ENCODE data around the gene DDTL. TPM values are rescaled to one million over a fixed set of nuclear protein-coding genes. Genes with fewer than 3 reads are reported as not detected.

The DDTL gene
- polyA plus RNA-seq, 1 of the 3 experiments (the other 2 are of a cell fraction), result 1.6 TPM

DNA sequence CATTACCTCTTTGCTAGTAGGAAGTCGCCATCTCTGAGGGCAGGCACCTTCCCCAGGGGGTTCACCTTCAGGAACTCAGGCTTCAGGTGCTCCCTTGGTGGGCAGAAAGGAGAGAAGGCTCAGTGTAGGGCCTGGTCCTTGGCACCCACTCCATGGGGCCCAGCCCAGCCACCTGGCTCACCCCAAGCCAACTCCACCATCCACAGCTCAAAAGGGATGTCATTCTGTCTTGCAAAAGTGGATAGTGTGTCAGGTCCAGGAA, 41.3 kb downstream of the DDTL start:
- H2AFZ ChIP-seq (ENCODE audit: low read depth), result no peak overlapping the region
- CTCF ChIA-PET, result interaction anchor here (1.1 kb wide), 1 partner anchor 94 kb away, joined by 4 read pairs; no protein-coding TSS in a partner anchor
- no peaks in the 10 kb centered on the region for H3K9me3 ChIP-seq
- WGBS (ENCODE audit: low lambda C conversion rate), result 14% methylated on average over 1 of the region's 1 CpG
- H3K9ac ChIP-seq, result no peak overlapping the region
- peaks cover 17% of the 10 kb centered on the region for H3K79me2 ChIP-seq (ENCODE audit: insufficient read depth)
- H3F3A ChIP-seq (replicated peaks; ENCODE audit: insufficient read depth), result peaks cover 10% of the 10 kb centered on the region
- POLR2A ChIA-PET, result no interaction called here
- no peaks in the 10 kb centered on the region for H3K9me2 ChIP-seq
- TF ChIP-seq GATA2 (CRISPR knock-in tag; IDR thresholded peaks at IDR 0.05) (no peak), YY1 (IDR thresholded peaks at IDR 0.05; ENCODE audit: low read depth) (no peak), EP300 (IDR thresholded peaks at IDR 0.05; ENCODE audit: borderline replicate concordance in 1 of 2, low read depth in 1 of 2, low read length in 1 of 2) (no peak), TCF12 (IDR thresholded peaks at IDR 0.05) (no peak), SIN3A (IDR thresholded peaks at IDR 0.05; ENCODE audit: borderline replicate concordance, low read depth, low read length) (no peak)
- TF ChIP-seq, protein P1, sequence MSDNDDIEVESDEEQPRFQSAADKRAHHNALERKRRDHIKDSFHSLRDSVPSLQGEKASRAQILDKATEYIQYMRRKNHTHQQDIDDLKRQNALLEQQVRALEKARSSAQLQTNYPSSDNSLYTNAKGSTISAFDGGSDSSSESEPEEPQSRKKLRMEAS (IDR thresholded peaks at IDR 0.05; ENCODE audit: low read depth), result no peak
- peaks cover 7 to 8% of the 10 kb centered on the region in 2 experiments; a peak in 3 of 4 replicates for H3K4me1 ChIP-seq (ENCODE audit: control insufficient read depth in 1 of 2, insufficient read depth in 2 of 2, low read depth in 1 of 2, low read length in 1 of 2)
- H3K36me3 ChIP-seq (replicated peaks in 1 of 2; ENCODE audit: control insufficient read depth in 1 of 2, insufficient read depth in 2 of 2, low read length in 1 of 2), result no peaks in the 10 kb centered on the region
- no peak overlapping the region for H3K4me3 ChIP-seq (ENCODE audit: low read depth in 2 of 2, low read length in 1 of 2)
- H4K20me1 ChIP-seq (ENCODE audit: insufficient read depth), result no peaks in the 10 kb centered on the region
- no peak for DNase-seq
- H3K27ac ChIP-seq (ENCODE audit: low read depth in 2 of 2, low read length in 1 of 2), result no peak overlapping the region
- no peak overlapping the region for H3K4me2 ChIP-seq
- no peaks in the 10 kb centered on the region for H3K27me3 ChIP-seq (ENCODE audit: insufficient read depth)

- ChIA-PET POLR2A (no interaction called here), CTCF (interaction anchor here (1.1 kb wide), 2 partner anchors 93 to 314 kb away, joined by 3 to 4 read pairs; no protein-coding TSS in a partner anchor)
- Histone ChIP-seq H3K9ac (no peak overlapping the region), H3F3A (replicated peaks; ENCODE audit: insufficient read depth) (peaks cover 10% of the 10 kb centered on the region), H3K36me3 (replicated peaks in 1 of 2; ENCODE audit: control insufficient read depth in 1 of 2, insufficient read depth in 2 of 2, low read length in 1 of 2) (no peaks in the 10 kb centered on the region), H3K27me3 (ENCODE audit: insufficient read depth) (no peaks in the 10 kb centered on the region), H3K9me2 (no peaks in the 10 kb centered on the region), H4K20me1 (ENCODE audit: insufficient read depth) (no peaks in the 10 kb centered on the region), H2AFZ (ENCODE audit: low read depth) (no peak overlapping the region), H3K9me3 (no peaks in the 10 kb centered on the region), H3K4me3 (ENCODE audit: low read depth in 2 of 2, low read length in 1 of 2) (no peak overlapping the region), H3K27ac (ENCODE audit: low read depth in 2 of 2, low read length in 1 of 2) (no peak overlapping the region), H3K79me2 (ENCODE audit: insufficient read depth) (peaks cover 23% of the 10 kb centered on the region), H3K4me1 (ENCODE audit: control insufficient read depth in 1 of 2, insufficient read depth in 2 of 2, low read depth in 1 of 2, low read length in 1 of 2) (peaks cover 7 to 8% of the 10 kb centered on the region in 2 experiments; a peak in 3 of 4 replicates), H3K4me2 (no peak overlapping the region)
- no peak for TF ChIP-seq POLR2AphosphoS5 (IDR thresholded peaks at IDR 0.05; ENCODE audit: low read depth, low read length)
- DNase-seq, result no peak
- WGBS (ENCODE audit: low lambda C conversion rate), result 67% methylated on average over 6 of the region's 6 CpGs
These were observed 41.9 kb downstream of the DDTL start for GRCh38 chr22:24008381-24009226.

DNA sequence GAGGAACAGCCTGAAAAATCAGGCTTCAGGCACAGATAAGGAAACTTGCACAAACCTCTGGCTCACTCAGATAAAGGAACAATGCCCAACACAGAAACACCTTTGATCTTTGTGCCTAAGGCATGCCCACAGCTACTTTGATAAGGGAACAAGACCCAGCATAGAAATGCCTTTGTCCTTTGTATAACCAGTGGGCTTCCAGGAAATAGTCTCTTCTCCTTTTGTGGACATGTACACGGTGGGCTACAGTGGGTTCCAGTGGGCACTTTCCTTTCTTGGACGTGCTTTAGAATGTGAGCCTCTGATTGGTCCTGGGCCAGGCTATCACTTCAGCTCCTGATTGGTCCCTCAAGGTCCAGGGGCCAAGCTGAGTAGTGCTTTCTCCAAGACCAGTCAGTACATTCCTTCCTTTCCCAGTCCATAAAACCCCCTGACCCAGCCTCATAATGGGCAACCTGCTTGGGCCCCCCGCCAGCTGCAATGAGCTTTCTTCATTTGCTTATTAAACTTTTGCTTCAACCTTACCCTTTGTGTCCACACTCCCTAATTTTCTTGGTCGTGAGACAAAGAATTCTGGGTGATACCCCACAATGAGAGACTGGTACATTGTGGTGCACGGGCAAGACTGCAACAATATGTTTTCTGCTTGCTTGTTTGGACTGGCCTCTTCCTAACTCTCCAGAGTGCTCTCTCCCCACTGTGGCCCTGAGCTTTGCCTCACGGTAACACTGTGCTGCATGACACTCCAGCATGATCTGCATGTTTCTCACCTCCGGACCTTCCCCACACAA, 42.7 kb downstream of the DDTL start:
- Histone ChIP-seq H2AFZ (ENCODE audit: low read depth) (no peak overlapping the region), H3K4me2 (no peak overlapping the region), H3K9me3 (no peaks in the 10 kb centered on the region), H3K79me2 (ENCODE audit: insufficient read depth) (peaks cover 31% of the 10 kb centered on the region), H3K4me1 (ENCODE audit: control insufficient read depth in 1 of 2, insufficient read depth in 2 of 2, low read depth in 1 of 2, low read length in 1 of 2) (peaks cover 7 to 8% of the 10 kb centered on the region in 2 experiments; a peak in 3 of 4 replicates), H3K4me3 (ENCODE audit: low read depth in 2 of 2, low read length in 1 of 2) (no peak overlapping the region), H4K20me1 (ENCODE audit: insufficient read depth) (no peaks in the 10 kb centered on the region), H3K36me3 (replicated peaks in 1 of 2; ENCODE audit: control insufficient read depth in 1 of 2, insufficient read depth in 2 of 2, low read length in 1 of 2) (no peaks in the 10 kb centered on the region), H3K9ac (no peak overlapping the region), H3K9me2 (no peaks in the 10 kb centered on the region), H3K27me3 (ENCODE audit: insufficient read depth) (no peaks in the 10 kb centered on the region), H3F3A (replicated peaks; ENCODE audit: insufficient read depth) (peaks cover 10% of the 10 kb centered on the region), H3K27ac (ENCODE audit: low read depth in 2 of 2, low read length in 1 of 2) (no peak overlapping the region)
- POLR2A ChIA-PET, result interaction anchor here (1.1 kb wide), 1 partner anchor 330 kb away, joined by 3 read pairs; no protein-coding TSS in a partner anchor
- DNase-seq, result no peak
- CTCF ChIA-PET, result interaction anchor here (1.1 kb wide), 1 partner anchor 313 kb away, joined by 3 read pairs; no protein-coding TSS in a partner anchor
- WGBS (ENCODE audit: low lambda C conversion rate), result 88% methylated on average over 7 of the region's 7 CpGs
- TF ChIP-seq IRF3 (IDR thresholded peaks at IDR 0.05; ENCODE audit: low read depth, low read length) (no peak), MEF2A (IDR thresholded peaks at IDR 0.05; ENCODE audit: borderline replicate concordance, low read depth) (no peak), MXI1 (IDR thresholded peaks at IDR 0.05; ENCODE audit: low read depth, low read length) (no peak), ELF1 (IDR thresholded peaks at IDR 0.05) (no peak), FOXM1 (IDR thresholded peaks at IDR 0.05; ENCODE audit: low read depth) (no peak), EZH2phosphoT487 (IDR thresholded peaks at IDR 0.05; ENCODE audit: borderline replicate concordance, low read depth) (no peak), SIN3A (IDR thresholded peaks at IDR 0.05; ENCODE audit: borderline replicate concordance, low read depth, low read length) (no peak), SMC3 (IDR thresholded peaks at IDR 0.05; ENCODE audit: low read depth, low read length) (no peak), NFIC (IDR thresholded peaks at IDR 0.05; ENCODE audit: borderline replicate concordance) (no peak), RFX5 (IDR thresholded peaks at IDR 0.05; ENCODE audit: low read length) (no peak)
- TF ChIP-seq, protein P2, sequence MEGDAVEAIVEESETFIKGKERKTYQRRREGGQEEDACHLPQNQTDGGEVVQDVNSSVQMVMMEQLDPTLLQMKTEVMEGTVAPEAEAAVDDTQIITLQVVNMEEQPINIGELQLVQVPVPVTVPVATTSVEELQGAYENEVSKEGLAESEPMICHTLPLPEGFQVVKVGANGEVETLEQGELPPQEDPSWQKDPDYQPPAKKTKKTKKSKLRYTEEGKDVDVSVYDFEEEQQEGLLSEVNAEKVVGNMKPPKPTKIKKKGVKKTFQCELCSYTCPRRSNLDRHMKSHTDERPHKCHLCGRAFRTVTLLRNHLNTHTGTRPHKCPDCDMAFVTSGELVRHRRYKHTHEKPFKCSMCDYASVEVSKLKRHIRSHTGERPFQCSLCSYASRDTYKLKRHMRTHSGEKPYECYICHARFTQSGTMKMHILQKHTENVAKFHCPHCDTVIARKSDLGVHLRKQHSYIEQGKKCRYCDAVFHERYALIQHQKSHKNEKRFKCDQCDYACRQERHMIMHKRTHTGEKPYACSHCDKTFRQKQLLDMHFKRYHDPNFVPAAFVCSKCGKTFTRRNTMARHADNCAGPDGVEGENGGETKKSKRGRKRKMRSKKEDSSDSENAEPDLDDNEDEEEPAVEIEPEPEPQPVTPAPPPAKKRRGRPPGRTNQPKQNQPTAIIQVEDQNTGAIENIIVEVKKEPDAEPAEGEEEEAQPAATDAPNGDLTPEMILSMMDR (IDR thresholded peaks at IDR 0.05), result no peak

Data from SK-N-SH (cell line).